Prostate gland (tissue), 2 donors: ENCODE measurements around the gene TMEM91.

ENCODE experiments used
- CTCF ChIP-seq, 4 experiments: fragments of 200-600 bp in 2 of 4; fragments of 450-650 bp in 2 of 4; sonication (generic) in 2 of 4; IDR thresholded peaks; 1 replicate in 3 of 4; 2 replicates in 1 of 4; pipeline ENCODE4 v1.5.1; 2016 to 2019; ENCODE audit warnings: antibody characterized with exemption in 4 of 4, mild to moderate bottlenecking in 2 of 4, moderate library complexity in 2 of 4
- POLR2A ChIP-seq: fragments of 450-650 bp; IDR thresholded peaks from one replicate; pipeline ENCODE4 v1.6.1; 2016; ENCODE audit warnings: antibody characterized with exemption, mild to moderate bottlenecking

GRCh38 chr19:41399091-41399490 is 22.8 kb downstream of the TMEM91 start:
- TF ChIP-seq CTCF (IDR thresholded peaks at IDR 0.05), result no peak
- no peak for TF ChIP-seq POLR2A
